GM23248 (cell line): Measurements from ENCODE around the gene ZNF384. TPM values are rescaled to one million over a fixed set of nuclear protein-coding genes. Genes with fewer than 3 reads are reported as not detected.
A peak's percentile ranks its signal among the peaks of the same experiment; 100 is the strongest.

Experiments
- DNase-seq: peaks from one replicate; pipeline ENCODE4 v3.0.0-alpha.2; 2015
- H2AFZ ChIP-seq: fragments of 200-600 bp; sonication (generic); 2 replicates; pipeline ENCODE4 v1.6.1; 2016; ENCODE audit warnings: antibody characterized with exemption
- H3F3A ChIP-seq: fragments of 200-600 bp; sonication (generic); 2 replicates; pipeline ENCODE4 v1.6.1; 2016; ENCODE audit warnings: mild to moderate bottlenecking, antibody characterized with exemption, mixed run types; ENCODE audit not compliant: insufficient read depth
- H3K27ac ChIP-seq: fragments of 200-600 bp; sonication (generic); 2 replicates; pipeline ENCODE4 v1.5.1; 2016; ENCODE audit warnings: mild to moderate bottlenecking
- H3K27me3 ChIP-seq: fragments of 200-600 bp; sonication (generic); replicated peaks from 2 replicates; pipeline ENCODE4 v1.6.1; 2016; ENCODE audit warnings: mild to moderate bottlenecking; ENCODE audit not compliant: insufficient read depth
- H3K36me3 ChIP-seq: fragments of 200-600 bp; sonication (generic); 2 replicates; pipeline ENCODE4 v1.6.1; 2016; ENCODE audit warnings: low read depth, mild to moderate bottlenecking
- H3K4me1 ChIP-seq: fragments of 200-600 bp; sonication (generic); 2 replicates; pipeline ENCODE4 v1.6.1; 2016; ENCODE audit warnings: mild to moderate bottlenecking; ENCODE audit not compliant: insufficient read depth
- H3K4me2 ChIP-seq: fragments of 200-600 bp; sonication (generic); one replicate; pipeline ENCODE4 v1.6.1; 2016; ENCODE audit warnings: mild to moderate bottlenecking; ENCODE audit not compliant: unreplicated experiment
- H3K4me3 ChIP-seq: fragments of 200-600 bp; sonication (generic); 2 replicates; pipeline ENCODE4 v1.5.1; 2016; ENCODE audit warnings: mild to moderate bottlenecking
- H3K79me2 ChIP-seq: fragments of 200-600 bp; sonication (generic); 2 replicates; pipeline ENCODE4 v1.6.1; 2016; ENCODE audit warnings: mild to moderate bottlenecking; ENCODE audit not compliant: insufficient read depth
- H3K9ac ChIP-seq: fragments of 200-600 bp; sonication (generic); 2 replicates; pipeline ENCODE4 v1.6.1; 2016; ENCODE audit warnings: mild to moderate bottlenecking
- H3K9me2 ChIP-seq: fragments of 200-600 bp; sonication (generic); 2 replicates; pipeline ENCODE4 v1.6.1; 2016; ENCODE audit warnings: mixed run types, mild to moderate bottlenecking, moderate library complexity; ENCODE audit not compliant: insufficient read depth
- H3K9me3 ChIP-seq: fragments of 200-600 bp; sonication (generic); one replicate; pipeline ENCODE4 v1.6.1; 2017; ENCODE audit warnings: low read depth
- H4K20me1 ChIP-seq: fragments of 200-600 bp; sonication (generic); 2 replicates; pipeline ENCODE4 v1.6.0; 2016; ENCODE audit not compliant: insufficient read depth
- EZH2 ChIP-seq: fragments of 200-600 bp; sonication (generic); IDR thresholded peaks from 2 replicates; pipeline ENCODE4 v1.6.1; 2018; ENCODE audit warnings: antibody characterized with exemption, mild to moderate bottlenecking; ENCODE audit not compliant: insufficient read depth, poor library complexity, severe bottlenecking
- EZH2phosphoT487 ChIP-seq: fragments of 200-600 bp; sonication (generic); IDR thresholded peaks from 2 replicates; pipeline ENCODE4 v1.6.1; 2018; ENCODE audit warnings: antibody characterized with exemption, moderate library complexity, mild to moderate bottlenecking, low read depth; ENCODE audit not compliant: insufficient read depth
- WGBS, 2 experiments: methylation state at CpG; one replicate each; pipeline ENCODE4 v1.1.6; 2015 to 2017; ENCODE audit warnings: low lambda C conversion rate in 2 of 2, low coverage in 1 of 2; ENCODE audit errors: missing lambda C conversion rate in 2 of 2; 5-methylcytosine and 5-hydroxymethylcytosine counted together
- in situ Hi-C: fragments of 300-500 bp; cut with MboI; formaldehyde crosslinking; loops from 2 replicates; pipeline ENCODE4 v1.15.0; 2020
- polyA plus RNA-seq: library from polyadenylated mRNA; unstranded; fragments of >200 nt; fragmentation: Nextera tagmentation; extraction: Ambion mirVana; gene quantifications from 2 replicates; pipeline ENCODE4 v1.2.1, GENCODE V29; 2016
- total RNA-seq: library from RNA; depleted of rRNA; stranded (reverse); fragments of >200 nt; shearing (Covaris generic); gene quantifications from 2 replicates; pipeline ENCODE4 v1.2.3, GENCODE V29; 2014

The ZNF384 gene
- total and polyA plus RNA-seq, 2 experiments from 2014 or later, result 26.0 to 26.2 TPM

- no peak for DNase-seq
- Histone ChIP-seq H2AFZ (no peak overlapping the region), H3K9me3 (no peaks in the 10 kb centered on the region), H3K36me3 (no peaks in the 10 kb centered on the region), H3K4me2 (no peak overlapping the region), H3K4me1 (peaks cover 14% of the 10 kb centered on the region), H3K4me3 (no peak overlapping the region), H3K27me3 (no peaks in the 10 kb centered on the region), H3K79me2 (peaks cover 24% of the 10 kb centered on the region), H3F3A (peaks cover 6% of the 10 kb centered on the region), H3K27ac (no peak overlapping the region), H3K9ac (no peak overlapping the region), H4K20me1 (no peaks in the 10 kb centered on the region), H3K9me2 (no peaks in the 10 kb centered on the region)
- WGBS, 2 experiments, result 88 to 96% methylated on average over 2 of the region's 2 CpGs
- in situ Hi-C loops, result no loop called here
- no peak for TF ChIP-seq EZH2phosphoT487
- no peak for TF ChIP-seq EZH2
Measured at GRCh38 chr12:6692888-6693287, 3.7 kb upstream of the ZNF384 start.

GRCh38 chr12:6691473-6691872 lies 2.3 kb upstream of the ZNF384 start:
- 46 to 48% methylated on average over 4 of the region's 4 CpGs for WGBS, 2 experiments
- peaks cover 19% of the 10 kb centered on the region for H3F3A ChIP-seq
- peaks cover 38% of the 10 kb centered on the region for H3K79me2 ChIP-seq
- H3K9me3 ChIP-seq, result no peaks in the 10 kb centered on the region
- no peaks in the 10 kb centered on the region for H4K20me1 ChIP-seq
- H2AFZ ChIP-seq, result no peak overlapping the region
- no peak overlapping the region for H3K4me3 ChIP-seq
- peaks cover 24% of the 10 kb centered on the region for H3K4me1 ChIP-seq
- TF ChIP-seq EZH2phosphoT487 (no peak), EZH2 (no peak)
- no peaks in the 10 kb centered on the region for H3K9me2 ChIP-seq
- H3K36me3 ChIP-seq, result no peaks in the 10 kb centered on the region
- no peak overlapping the region for H3K9ac ChIP-seq
- peak; percentile 53 for DNase-seq
- no peak overlapping the region for H3K4me2 ChIP-seq
- H3K27me3 ChIP-seq, result no peaks in the 10 kb centered on the region
- in situ Hi-C loops, result no loop called here
- no peak overlapping the region for H3K27ac ChIP-seq

- peak overlapping the region; percentile 66 for H2AFZ ChIP-seq
Measured at GRCh38 chr12:6688543-6688998, 604 bp downstream of the ZNF384 start.

GRCh38 chr12:6685814-6686213 lies 3.4 kb downstream of the ZNF384 start:
- no peak for DNase-seq
- in situ Hi-C loops, result no loop called here
- no peak overlapping the region for H3K4me2 ChIP-seq

More at GRCh38 chr12:6688543-6688998, 604 bp downstream of the ZNF384 start:
- Histone ChIP-seq H3K36me3 (no peaks in the 10 kb centered on the region), H3K4me2 (peak overlapping the region; percentile 90), H3K79me2 (peaks cover 67% of the 10 kb centered on the region), H3K9me3 (no peaks in the 10 kb centered on the region), H3K9me2 (no peaks in the 10 kb centered on the region), H3K4me3 (peak overlapping the region; percentile 99), H3F3A (peaks cover 39% of the 10 kb centered on the region), H3K27ac (peak overlapping the region; percentile 86), H3K27me3 (no peaks in the 10 kb centered on the region), H4K20me1 (no peaks in the 10 kb centered on the region; the same call in 1 of the 2 replicates), H3K4me1 (peaks cover 24% of the 10 kb centered on the region), H3K9ac (peak overlapping the region; percentile 93)
- WGBS, 2 experiments, result 0 to 2% methylated on average over 11 to 13 of the region's 13 CpGs
- peak; percentile 37 for DNase-seq
- TF ChIP-seq EZH2 (no peak), EZH2phosphoT487 (no peak)
- in situ Hi-C loops, result no loop called here

GRCh38 chr12:6684609-6685008 lies 4.6 kb downstream of the ZNF384 start:
- in situ Hi-C loops, result no loop called here
- Histone ChIP-seq H3K36me3 (peaks cover 11% of the 10 kb centered on the region; the same call in 1 of the 2 replicates), H3K4me2 (no peak overlapping the region), H3K79me2 (peaks cover 96% of the 10 kb centered on the region), H3K9me3 (no peaks in the 10 kb centered on the region), H3K4me3 (no peak overlapping the region), H3K9ac (no peak overlapping the region), H2AFZ (no peak overlapping the region), H4K20me1 (no peaks in the 10 kb centered on the region; the same call in 1 of the 2 replicates), H3K27me3 (no peaks in the 10 kb centered on the region), H3K27ac (no peak overlapping the region), H3K9me2 (no peaks in the 10 kb centered on the region), H3F3A (peaks cover 39% of the 10 kb centered on the region), H3K4me1 (peaks cover 12% of the 10 kb centered on the region; the same call in 1 of the 2 replicates)
- peak; percentile 59 for DNase-seq
- 58 to 61% methylated on average over 6 of the region's 6 CpGs for WGBS, 2 experiments
- TF ChIP-seq EZH2 (no peak), EZH2phosphoT487 (no peak)

More at GRCh38 chr12:6685814-6686213, 3.4 kb downstream of the ZNF384 start:
- Histone ChIP-seq H3K9me3 (no peaks in the 10 kb centered on the region), H2AFZ (no peak overlapping the region), H4K20me1 (no peaks in the 10 kb centered on the region; the same call in 1 of the 2 replicates), H3K4me1 (peaks cover 19% of the 10 kb centered on the region), H3K27me3 (no peaks in the 10 kb centered on the region), H3K79me2 (peaks cover 95% of the 10 kb centered on the region), H3K9ac (no peak overlapping the region), H3F3A (peaks cover 39% of the 10 kb centered on the region), H3K4me3 (no peak overlapping the region), H3K9me2 (no peaks in the 10 kb centered on the region), H3K36me3 (peaks cover 7% of the 10 kb centered on the region; the same call in 1 of the 2 replicates), H3K27ac (no peak overlapping the region)
- TF ChIP-seq EZH2phosphoT487, result no peak
- WGBS, 2 experiments, result 97 to 100% methylated on average over 3 of the region's 3 CpGs
